DMS53 treated with DMSO at 0.1 percent for 48 hours (cell line): ENCODE measurements around the gene MITF.

Experiments
- DNase-seq: peaks from one replicate; lab custom pipeline; 2025; ENCODE audit not compliant: unreplicated experiment; lab: John Stamatoyannopoulos, UW

MITF gene

GRCh38 chr3:69944931-69945493 is 205.7 kb downstream of the MITF start:
- no peak for DNase-seq

- DNase-seq, result peak; percentile 4
These were observed 209.1 kb downstream of the MITF start for GRCh38 chr3:69948246-69948862.

GRCh38 chr3:69951616-69952015 is 212.4 kb downstream of the MITF start:
- no peak for DNase-seq

- DNase-seq, result no peak
These were observed 220.3 kb downstream of the MITF start for GRCh38 chr3:69959581-69959980.

- no peak for DNase-seq
These were observed 222.6 kb downstream of the MITF start for GRCh38 chr3:69961706-69962439.

GRCh38 chr3:69963643-69964042 is 224.4 kb downstream of the MITF start:
- no peak for DNase-seq

GRCh38 chr3:69967156-69967555 is 227.9 kb downstream of the MITF start:
- DNase-seq, result no peak

- DNase-seq, result no peak
These were observed 231.6 kb downstream of the MITF start for GRCh38 chr3:69970827-69971226.

GRCh38 chr3:69972672-69973071 is 233.4 kb downstream of the MITF start:
- DNase-seq, result no peak

- DNase-seq, result no peak
These were observed 236.8 kb downstream of the MITF start for GRCh38 chr3:69976021-69976420.

- DNase-seq, result no peak
These were observed 244.4 kb downstream of the MITF start for GRCh38 chr3:69983546-69984265.

- DNase-seq, result no peak
These were observed 246.0 kb downstream of the MITF start for GRCh38 chr3:69985266-69985665.

- DNase-seq, result no peak
These were observed 247.2 kb downstream of the MITF start for GRCh38 chr3:69986419-69986818.

- no peak for DNase-seq
These were observed 248.6 kb downstream of the MITF start for GRCh38 chr3:69987833-69988232.

GRCh38 chr3:69993757-69994156 is 254.5 kb downstream of the MITF start:
- no peak for DNase-seq

GRCh38 chr3:69994919-69995318 is 255.7 kb downstream of the MITF start:
- no peak for DNase-seq

GRCh38 chr3:69997631-69998307 is 258.5 kb downstream of the MITF start:
- no peak for DNase-seq

GRCh38 chr3:69998759-69999139 is 259.5 kb downstream of the MITF start:
- no peak for DNase-seq

GRCh38 chr3:69999140-70000027 is 260.1 kb downstream of the MITF start, which contains the start of gene SAMMSON:
Gene SAMMSON, plus strand, starts transcription at chr3:69999733.
- DNase-seq, result peak; percentile 32

GRCh38 chr3:70000028-70000410 is 260.8 kb downstream of the MITF start:
- no peak for DNase-seq
